ENCODE measurements around the gene VEGFA.

- TF ChIP-seq EP300 (IDR thresholded peaks at IDR 0.05) (no peak), CTCF (IDR thresholded peaks at IDR 0.05) (no peak), POLR2AphosphoS5 (IDR thresholded peaks at IDR 0.05) (no peak)
Measured at GRCh38 chr6:43746613-43747102, 23.4 kb upstream of the VEGFA start.
